22Rv1 (cell line): ENCODE results near the gene EZH1.

Source experiments
- ZFX ChIP-seq: fragments of 450-650 bp; IDR thresholded peaks from 2 replicates; pipeline ENCODE4 v1.6.1; 2017; ENCODE audit warnings: antibody characterized with exemption, borderline replicate concordance
- TF ChIP-seq, protein P1 (sequence below): fragments of 450-650 bp; IDR thresholded peaks from 2 replicates; pipeline ENCODE4 v1.5.1; 2017; ENCODE audit warnings: mild to moderate bottlenecking

DNA sequence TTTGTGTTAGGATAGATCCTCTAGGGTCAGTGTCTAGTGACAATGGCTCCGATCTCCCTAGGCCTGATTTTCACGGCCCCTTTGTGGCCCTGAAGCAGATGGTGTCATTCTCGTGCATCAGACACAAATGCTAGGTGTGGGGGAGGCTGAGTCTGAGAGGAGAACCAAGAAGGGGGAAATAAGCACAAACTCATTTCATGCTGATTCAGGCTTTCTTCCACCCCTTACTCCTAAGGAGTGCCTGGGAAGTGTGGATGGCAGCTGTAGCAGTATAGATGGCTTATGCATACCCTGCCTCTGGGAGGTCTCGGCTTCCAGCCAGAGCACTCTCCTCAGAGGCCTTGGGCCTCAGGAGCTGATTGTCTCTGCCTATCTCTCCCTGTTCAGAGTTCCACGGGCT, 33.7 kb upstream of the EZH1 start:
- TF ChIP-seq, protein P1, sequence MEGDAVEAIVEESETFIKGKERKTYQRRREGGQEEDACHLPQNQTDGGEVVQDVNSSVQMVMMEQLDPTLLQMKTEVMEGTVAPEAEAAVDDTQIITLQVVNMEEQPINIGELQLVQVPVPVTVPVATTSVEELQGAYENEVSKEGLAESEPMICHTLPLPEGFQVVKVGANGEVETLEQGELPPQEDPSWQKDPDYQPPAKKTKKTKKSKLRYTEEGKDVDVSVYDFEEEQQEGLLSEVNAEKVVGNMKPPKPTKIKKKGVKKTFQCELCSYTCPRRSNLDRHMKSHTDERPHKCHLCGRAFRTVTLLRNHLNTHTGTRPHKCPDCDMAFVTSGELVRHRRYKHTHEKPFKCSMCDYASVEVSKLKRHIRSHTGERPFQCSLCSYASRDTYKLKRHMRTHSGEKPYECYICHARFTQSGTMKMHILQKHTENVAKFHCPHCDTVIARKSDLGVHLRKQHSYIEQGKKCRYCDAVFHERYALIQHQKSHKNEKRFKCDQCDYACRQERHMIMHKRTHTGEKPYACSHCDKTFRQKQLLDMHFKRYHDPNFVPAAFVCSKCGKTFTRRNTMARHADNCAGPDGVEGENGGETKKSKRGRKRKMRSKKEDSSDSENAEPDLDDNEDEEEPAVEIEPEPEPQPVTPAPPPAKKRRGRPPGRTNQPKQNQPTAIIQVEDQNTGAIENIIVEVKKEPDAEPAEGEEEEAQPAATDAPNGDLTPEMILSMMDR = no peak
- TF ChIP-seq ZFX = no peak
